Keratinocyte (primary cell): ENCODE measurements around the gene CYTH2. TPM values are rescaled to one million over a fixed set of nuclear protein-coding genes. Genes with fewer than 3 reads are reported as not detected.

ENCODE experiments used
- DNase-seq: peaks from one replicate; pipeline ENCODE4 v3.0.0-alpha.2; 2011; ENCODE audit warnings: low read depth, missing footprints, low spot score
- FAIRE-seq: peaks from 2 replicates; lab custom pipeline; 2011; peaks lifted over from hg19 to GRCh38; lab: Jason Lieb, UNC
- H2AFZ ChIP-seq: 2 replicates; pipeline ENCODE4 v1.6.0; 2012; ENCODE audit warnings: low read length, control low read depth, inconsistent platforms; ENCODE audit not compliant: control insufficient read depth
- H3K27ac ChIP-seq: 2 replicates; pipeline ENCODE4 v1.5.1; 2011; ENCODE audit warnings: low read length; ENCODE audit not compliant: control insufficient read depth, insufficient read depth
- H3K27me3 ChIP-seq: 3 replicates; pipeline ENCODE4 v1.6.0; 2011; ENCODE audit warnings: low read length; ENCODE audit not compliant: control insufficient read depth, insufficient read depth; ENCODE audit errors: extremely low read depth
- H3K36me3 ChIP-seq, 2 experiments: 2 replicates in 1 of 2; 3 replicates in 1 of 2; pipeline ENCODE4 v1.5.1; 2011; ENCODE audit warnings: low read length in 2 of 2, mild to moderate bottlenecking in 1 of 2; ENCODE audit not compliant: control insufficient read depth in 2 of 2, insufficient read depth in 2 of 2; ENCODE audit errors: extremely low read depth in 1 of 2
- H3K4me1 ChIP-seq: 3 replicates; pipeline ENCODE4 v1.5.1; 2011; ENCODE audit warnings: low read length; ENCODE audit not compliant: control insufficient read depth, insufficient read depth; ENCODE audit errors: extremely low read depth
- H3K4me2 ChIP-seq: 3 replicates; pipeline ENCODE4 v1.6.0; 2011; ENCODE audit warnings: low read depth, low read length; ENCODE audit not compliant: control insufficient read depth, insufficient read depth; ENCODE audit errors: extremely low read depth
- H3K4me3 ChIP-seq, 3 experiments: fragments of 200-600 bp in 1 of 3; sonication (generic) in 1 of 3; 2 replicates in 2 of 3; 3 replicates in 1 of 3; pipeline ENCODE4 v1.5.1; 2011 to 2016; ENCODE audit warnings: low read length in 3 of 3, mild to moderate bottlenecking in 3 of 3, control low read depth in 2 of 3, inconsistent platforms in 1 of 3, low read depth in 1 of 3, mixed read lengths in 1 of 3, mixed run types in 1 of 3, moderate library complexity in 1 of 3; ENCODE audit not compliant: control insufficient read depth in 2 of 3, insufficient read depth in 2 of 3; ENCODE audit errors: extremely low read depth in 1 of 3
- H3K79me2 ChIP-seq: 2 replicates; pipeline ENCODE4 v1.6.0; 2012; ENCODE audit warnings: low read length; ENCODE audit not compliant: control insufficient read depth, insufficient read depth
- H3K9ac ChIP-seq: 3 replicates; pipeline ENCODE4 v1.6.0; 2011; ENCODE audit warnings: low read length; ENCODE audit not compliant: control insufficient read depth, insufficient read depth; ENCODE audit errors: extremely low read depth
- H3K9me1 ChIP-seq: 3 replicates; pipeline ENCODE4 v1.6.0; 2011; ENCODE audit warnings: low read length; ENCODE audit not compliant: control insufficient read depth, insufficient read depth; ENCODE audit errors: extremely low read depth
- H3K9me3 ChIP-seq: 2 replicates; pipeline ENCODE4 v1.5.1; 2012; ENCODE audit warnings: low read depth, low read length; ENCODE audit not compliant: control insufficient read depth
- H4K20me1 ChIP-seq: 3 replicates; pipeline ENCODE4 v1.6.0; 2011; ENCODE audit warnings: low read length; ENCODE audit not compliant: control insufficient read depth, insufficient read depth; ENCODE audit errors: extremely low read depth
- CTCF ChIP-seq, 3 experiments: IDR thresholded peaks in 1 of 3; conservative IDR thresholded peaks in 1 of 3; optimal IDR thresholded peaks in 1 of 3; 2 replicates in 2 of 3; 3 replicates in 1 of 3; pipeline versions ENCODE3 to v1.5.1; 2011; ENCODE audit warnings: low read length in 3 of 3, mild to moderate bottlenecking in 3 of 3, moderate library complexity in 2 of 3, control low read depth in 1 of 3, inconsistent platforms in 1 of 3; ENCODE audit not compliant: insufficient read depth in 2 of 3; ENCODE audit errors: extremely low read depth in 1 of 3
- EZH2 ChIP-seq: IDR thresholded peaks from one replicate; pipeline ENCODE4 v1.6.1; 2012; ENCODE audit warnings: inconsistent platforms, mild to moderate bottlenecking, low read length, moderate library complexity
- dilution Hi-C: fragments of 300-500 bp; cut with MboI; formaldehyde crosslinking; loops from one replicate; pipeline ENCODE4 v1.7.0; 2020; ENCODE audit warnings: low sequenced_read_pairs; ENCODE audit not compliant: extremely low pct_ligation_motif_present
- polyA plus RNA-seq, 5 experiments: library from polyadenylated mRNA; depleted of rRNA in 3 of 5; stranded (reverse) in 3 of 5; stranded (forward) in 1 of 5; unstranded in 1 of 5; fragments of >200 nt; gene quantifications; 1 replicate in 1 of 5; 2 replicates in 3 of 5; 3 replicates in 1 of 5; pipeline versions ENCODE4 v1.2.1 to v1.2.3, GENCODE V29; 2011 to 2012; ENCODE audit warnings: missing spikeins in 2 of 5, low read depth in 1 of 5, low replicate concordance in 1 of 5

Gene CYTH2
- polyA plus RNA-seq, 1 donor (not counting 4 experiments of a cell fraction or from before 2014, with no cell fraction given) = 27.0 TPM

- H3K4me1 ChIP-seq = peaks cover 2% of the 10 kb centered on the region
- FAIRE-seq (no peak), DNase-seq (no peak)
- no peak overlapping the region for H3K9ac ChIP-seq
- no peaks in the 10 kb centered on the region for H3K36me3 ChIP-seq
- H3K4me3 ChIP-seq = peak overlapping the region in 1 of 3 experiments; percentile 43
- dilution Hi-C loops = no loop called here
- H4K20me1 ChIP-seq = no peaks in the 10 kb centered on the region
- no peak overlapping the region for H3K27ac ChIP-seq
- peak; percentile 66 for TF ChIP-seq EZH2
- TF ChIP-seq CTCF (optimal IDR thresholded peaks at IDR 0.05 in 1 of 3, IDR thresholded peaks at IDR 0.05 in 1 of 3, conservative IDR thresholded peaks at IDR 0.05 in 1 of 3; ENCODE audit: extremely low read depth in 1 of 3, insufficient read depth in 2 of 3, low read length in 3 of 3) = no peak
- no peaks in the 10 kb centered on the region for H3K9me1 ChIP-seq
- H3K4me2 ChIP-seq = peak overlapping the region; percentile 60
- peaks cover 21% of the 10 kb centered on the region for H3K27me3 ChIP-seq
- H3K79me2 ChIP-seq = no peaks in the 10 kb centered on the region
- H3K9me3 ChIP-seq = no peaks in the 10 kb centered on the region
- H2AFZ ChIP-seq = peak overlapping the region; percentile 46
Observed at GRCh38 chr19:48510421-48511268, 41.5 kb downstream of the CYTH2 start.

- no peaks in the 10 kb centered on the region for H3K79me2 ChIP-seq
- H3K9me3 ChIP-seq = no peaks in the 10 kb centered on the region
- H3K4me2 ChIP-seq = no peak overlapping the region
- no peak for DNase-seq
- H3K27me3 ChIP-seq = peaks cover 21% of the 10 kb centered on the region
- H4K20me1 ChIP-seq = no peaks in the 10 kb centered on the region
- no peak overlapping the region for H3K27ac ChIP-seq
- H3K4me1 ChIP-seq = peaks cover 2% of the 10 kb centered on the region
- H3K9me1 ChIP-seq = no peaks in the 10 kb centered on the region
- TF ChIP-seq CTCF (optimal IDR thresholded peaks at IDR 0.05 in 1 of 3, IDR thresholded peaks at IDR 0.05 in 1 of 3, conservative IDR thresholded peaks at IDR 0.05 in 1 of 3; ENCODE audit: extremely low read depth in 1 of 3, insufficient read depth in 2 of 3, low read length in 3 of 3) = no peak
- TF ChIP-seq EZH2 = no peak
- no peak overlapping the region for H2AFZ ChIP-seq
- H3K4me3 ChIP-seq = no peak overlapping the region
- no peak overlapping the region for H3K9ac ChIP-seq
- no peak for FAIRE-seq
- dilution Hi-C loops = no loop called here
- no peaks in the 10 kb centered on the region for H3K36me3 ChIP-seq
Observed at GRCh38 chr19:48511321-48511731, 42.2 kb downstream of the CYTH2 start.
